Calu3 (cell line): ENCODE results near the gene MAP3K8. TPM values are rescaled to one million over a fixed set of nuclear protein-coding genes. Genes with fewer than 3 reads are reported as not detected.

Source experiments
- BruUV-seq: library from RNA; stranded (reverse); fragments of 400-500 nt; replicated peaks from 2 replicates; lab custom pipeline; 2021; lab: Mats Ljungman, UMichigan
- CTCF ChIA-PET: fragments of 300-600 bp; sonication (Branson Sonifier 250); formaldehyde crosslinking; loops from one replicate; lab custom pipeline; 2022; ENCODE audit warnings: antibody characterized with exemption; lab: Charles Lee
- DNase-seq: peaks from one replicate; pipeline ENCODE4 v3.0.0; 2022
- H3K27ac Mint-ChIP-seq: one replicate; pipeline ENCODE4 v1.8.0; 2022; ENCODE audit warnings: mixed read lengths; ENCODE audit not compliant: unreplicated experiment
- H3K27me3 Mint-ChIP-seq: one replicate; pipeline ENCODE4 v1.8.0; 2022; ENCODE audit warnings: mixed read lengths; ENCODE audit not compliant: unreplicated experiment
- H3K36me3 Mint-ChIP-seq: one replicate; pipeline ENCODE4 v1.8.0; 2022; ENCODE audit warnings: mild to moderate bottlenecking, moderate library complexity, mixed read lengths; ENCODE audit not compliant: insufficient read depth, unreplicated experiment
- H3K4me1 Mint-ChIP-seq: one replicate; pipeline ENCODE4 v1.8.0; 2022; ENCODE audit warnings: mild to moderate bottlenecking, low read depth, mixed read lengths; ENCODE audit not compliant: unreplicated experiment
- H3K4me3 Mint-ChIP-seq: one replicate; pipeline ENCODE4 v1.8.0; 2022; ENCODE audit warnings: mild to moderate bottlenecking, low read depth, moderate library complexity, mixed read lengths; ENCODE audit not compliant: unreplicated experiment
- H3K9me3 Mint-ChIP-seq: one replicate; pipeline ENCODE4 v1.8.0; 2022; ENCODE audit warnings: low read depth, mixed read lengths; ENCODE audit not compliant: unreplicated experiment
- intact Hi-C: fragments of 100-400 bp; cut with micrococcal nuclease; formaldehyde crosslinking; loops from one replicate; pipeline ENCODE4 v1.10.0; 2022; ENCODE audit not compliant: unreplicated experiment
- total RNA-seq: library from RNA; stranded (reverse); gene quantifications from 2 replicates; pipeline ENCODE4 v1.2.3, GENCODE V29; 2022
- TF ChIP-seq, protein P1 (sequence below): fragments of 200-600 bp; IDR thresholded peaks from one replicate; pipeline ENCODE4 v1.8.0; 2022; ENCODE audit warnings: antibody characterized with exemption; ENCODE audit not compliant: unreplicated experiment

Gene MAP3K8
- total RNA-seq, 1 experiment from 2014 or later, result 20.6 TPM

DNA sequence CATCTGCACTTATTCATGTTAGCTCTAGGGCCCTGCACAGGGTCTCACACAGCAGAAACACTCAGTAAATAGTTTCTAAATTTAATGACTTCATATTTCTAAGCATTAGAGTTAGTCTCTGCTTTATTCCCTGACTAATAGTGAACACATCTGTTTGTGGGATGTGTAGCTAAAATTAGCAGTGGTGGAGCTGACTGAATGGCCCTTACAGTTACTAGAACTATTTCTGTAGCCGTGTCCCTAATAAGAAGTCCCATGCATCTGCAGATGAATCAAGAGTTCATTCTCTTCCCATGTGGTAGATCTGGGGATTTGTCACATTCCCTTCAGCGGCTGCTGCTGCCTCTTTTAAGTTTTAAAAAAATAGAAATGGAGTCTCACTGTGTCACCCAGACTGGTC, 11.7 kb downstream of the MAP3K8 start:
- CTCF ChIA-PET, result interaction anchor here (0.7 to 0.8 kb wide), 2 partner anchors 11 to 32 kb away, joined by 5 to 6 read pairs; no protein-coding TSS in a partner anchor
- intact Hi-C loops, result no loop called here
- no peak overlapping the region for H3K27ac Mint-ChIP-seq
- DNase-seq, result no peak
- no TSS peak for BruUV-seq
- TF ChIP-seq, protein P1, sequence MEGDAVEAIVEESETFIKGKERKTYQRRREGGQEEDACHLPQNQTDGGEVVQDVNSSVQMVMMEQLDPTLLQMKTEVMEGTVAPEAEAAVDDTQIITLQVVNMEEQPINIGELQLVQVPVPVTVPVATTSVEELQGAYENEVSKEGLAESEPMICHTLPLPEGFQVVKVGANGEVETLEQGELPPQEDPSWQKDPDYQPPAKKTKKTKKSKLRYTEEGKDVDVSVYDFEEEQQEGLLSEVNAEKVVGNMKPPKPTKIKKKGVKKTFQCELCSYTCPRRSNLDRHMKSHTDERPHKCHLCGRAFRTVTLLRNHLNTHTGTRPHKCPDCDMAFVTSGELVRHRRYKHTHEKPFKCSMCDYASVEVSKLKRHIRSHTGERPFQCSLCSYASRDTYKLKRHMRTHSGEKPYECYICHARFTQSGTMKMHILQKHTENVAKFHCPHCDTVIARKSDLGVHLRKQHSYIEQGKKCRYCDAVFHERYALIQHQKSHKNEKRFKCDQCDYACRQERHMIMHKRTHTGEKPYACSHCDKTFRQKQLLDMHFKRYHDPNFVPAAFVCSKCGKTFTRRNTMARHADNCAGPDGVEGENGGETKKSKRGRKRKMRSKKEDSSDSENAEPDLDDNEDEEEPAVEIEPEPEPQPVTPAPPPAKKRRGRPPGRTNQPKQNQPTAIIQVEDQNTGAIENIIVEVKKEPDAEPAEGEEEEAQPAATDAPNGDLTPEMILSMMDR, result no peak
- peaks cover 12% of the 10 kb centered on the region for H3K4me1 Mint-ChIP-seq
- H3K27me3 Mint-ChIP-seq, result no peaks in the 10 kb centered on the region
- peaks cover 43% of the 10 kb centered on the region for H3K36me3 Mint-ChIP-seq
- H3K4me3 Mint-ChIP-seq, result no peak overlapping the region
- no peaks in the 10 kb centered on the region for H3K9me3 Mint-ChIP-seq

DNA sequence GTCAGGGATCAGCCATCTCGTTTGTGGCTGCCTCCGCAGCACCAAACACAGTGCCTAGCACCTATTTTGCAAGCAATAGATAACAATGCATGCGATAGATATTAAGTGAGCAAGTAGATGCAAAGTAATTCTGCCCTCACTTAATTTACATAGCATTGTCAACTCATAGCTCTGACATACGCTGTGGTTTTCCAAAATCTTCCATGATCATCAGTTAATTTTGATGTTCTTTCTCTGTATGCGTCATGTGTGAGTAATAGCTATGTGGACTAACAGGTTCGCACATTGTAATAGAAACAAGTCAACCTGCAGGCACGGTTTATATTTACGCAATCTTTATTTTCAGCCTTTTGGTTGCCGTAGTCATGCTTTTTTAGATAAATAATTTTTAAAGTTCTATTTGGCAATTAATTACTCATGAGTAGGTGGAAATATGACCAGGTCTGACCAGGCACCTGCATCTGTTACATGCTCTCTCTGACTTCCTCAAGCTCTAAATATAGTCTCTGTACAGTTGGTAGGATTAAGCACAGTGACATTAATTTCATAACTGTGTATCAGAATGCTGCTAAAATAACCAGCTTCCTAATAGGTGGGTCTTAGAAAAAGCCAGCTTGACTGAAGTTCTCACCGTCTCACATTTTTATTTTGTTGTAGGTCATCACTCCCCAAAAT, 13.3 kb downstream of the MAP3K8 start:
- Mint-ChIP-seq H3K27ac (peak overlapping the region; percentile 75), H3K4me3 (peak overlapping the region; percentile 28)
- CTCF ChIA-PET, result interaction anchor here (0.6 to 1.2 kb wide), 6 partner anchors 10 to 28 kb away, joined by 3 to 4 read pairs (median 4); partner anchors contain the start of gene MAP3K8

DNA sequence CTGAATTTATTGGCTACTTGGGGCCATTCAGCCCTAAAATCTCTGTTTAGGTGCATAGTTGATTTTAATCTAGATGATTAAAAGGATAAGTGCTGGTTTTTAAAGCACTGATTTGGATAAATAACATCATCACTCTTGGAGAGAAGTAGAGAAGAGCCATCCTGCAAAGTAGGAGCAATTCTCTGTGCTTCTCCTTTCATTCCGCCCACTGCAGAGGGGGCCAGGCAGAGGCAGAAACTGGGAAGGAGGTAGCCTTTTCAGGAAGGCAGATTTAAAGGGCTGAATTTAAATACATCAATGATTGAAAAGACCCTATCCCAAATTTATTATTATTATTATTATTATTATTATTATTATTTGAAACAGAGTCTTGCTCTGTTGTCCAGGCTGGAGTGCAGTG, 14.1 kb downstream of the MAP3K8 start:
- TF ChIP-seq, protein P1, result no peak
- intact Hi-C loops, result no loop called here
- Mint-ChIP-seq H3K4me3 (no peak overlapping the region), H3K4me1 (peaks cover 12% of the 10 kb centered on the region), H3K36me3 (peaks cover 41% of the 10 kb centered on the region), H3K9me3 (no peaks in the 10 kb centered on the region), H3K27ac (no peak overlapping the region), H3K27me3 (no peaks in the 10 kb centered on the region)
- no TSS peak for BruUV-seq
- CTCF ChIA-PET, result interaction anchor here (0.6 to 1.2 kb wide), 3 partner anchors 11 to 19 kb away, joined by 3 to 4 read pairs (median 4); partner anchors contain the start of gene MAP3K8
- DNase-seq, result no peak

More for the DNA sequence above, 13.3 kb downstream of the MAP3K8 start:
- Mint-ChIP-seq H3K27me3 (no peaks in the 10 kb centered on the region), H3K36me3 (peaks cover 43% of the 10 kb centered on the region), H3K9me3 (no peaks in the 10 kb centered on the region), H3K4me1 (peaks cover 12% of the 10 kb centered on the region)
- intact Hi-C loops, result no loop called here
- BruUV-seq, result no TSS peak
- TF ChIP-seq, protein P1, result no peak
- DNase-seq, result peak; percentile 31

DNA sequence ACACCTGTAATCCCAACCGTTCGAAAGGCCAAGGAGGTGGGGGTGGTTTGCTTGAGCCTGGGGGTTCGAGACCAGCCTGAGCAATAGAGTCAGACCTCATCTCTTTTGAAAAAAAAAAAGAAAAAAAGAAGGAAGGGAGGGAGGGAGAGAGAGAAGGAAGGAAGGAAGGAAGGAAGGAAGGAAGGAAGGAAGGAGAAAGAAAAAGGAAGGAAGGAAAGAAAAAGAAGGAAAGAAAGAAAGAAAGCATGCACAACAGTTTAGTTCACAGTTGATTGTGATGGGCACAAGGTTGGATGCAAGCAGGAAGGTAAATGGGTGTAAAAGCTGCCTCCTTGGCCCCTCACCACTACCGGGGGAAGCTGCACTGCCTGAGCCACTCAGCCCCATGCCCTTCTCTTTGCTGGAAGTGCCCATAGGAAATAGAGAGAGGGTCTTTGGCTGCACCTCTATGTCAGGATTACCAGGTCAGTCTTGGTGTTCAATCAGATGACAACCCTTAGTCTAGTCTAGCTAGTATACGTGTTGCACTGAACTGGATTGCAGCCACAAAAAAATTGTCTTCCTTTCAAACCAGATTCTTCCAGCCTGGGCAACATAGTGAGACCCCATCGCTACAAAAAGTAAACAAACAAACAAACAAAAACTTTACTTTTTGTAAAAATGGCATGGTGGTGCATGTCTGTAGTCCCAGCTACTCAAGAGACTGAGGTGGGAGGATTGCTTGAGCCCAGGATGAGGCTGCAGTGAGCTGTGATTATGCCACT, 20.0 kb downstream of the MAP3K8 start:
- no peak for DNase-seq
- intact Hi-C loops, result no loop called here
- peaks cover 26% of the 10 kb centered on the region for H3K36me3 Mint-ChIP-seq
- TF ChIP-seq, protein P1, result no peak
- H3K9me3 Mint-ChIP-seq, result no peaks in the 10 kb centered on the region
- no peaks in the 10 kb centered on the region for H3K4me1 Mint-ChIP-seq
- CTCF ChIA-PET, result interaction anchor here (0.7 kb wide), 1 partner anchor 13 kb away, joined by 5 read pairs; no protein-coding TSS in a partner anchor
- H3K27ac Mint-ChIP-seq, result no peak overlapping the region
- no peaks in the 10 kb centered on the region for H3K27me3 Mint-ChIP-seq
- BruUV-seq, result no TSS peak
- H3K4me3 Mint-ChIP-seq, result no peak overlapping the region
